OCI-M1 (cell line): ENCODE results near the gene FAM9C.
A peak's percentile ranks its signal among the peaks of the same experiment; 100 is the strongest.
"Not testable (repeated sequence)": the region's sequence is repeated elsewhere in the genome, so short reads cannot be mapped to it uniquely, and the experiment has no call there.

Experiments used
- DNase-seq: peaks from one replicate; lab custom pipeline; 2025; lab: John Stamatoyannopoulos, UW

FAM9C gene

GRCh38 chrX:13043138-13043537 is 1.3 kb downstream of the FAM9C start:
- DNase-seq: no peak

- DNase-seq: no peak
Observed at GRCh38 chrX:13036896-13037295, 7.5 kb downstream of the FAM9C start.

GRCh38 chrX:13033193-13033592 is 11.2 kb downstream of the FAM9C start:
- no peak for DNase-seq

- no peak for DNase-seq
Observed at GRCh38 chrX:13029887-13030771, 14.3 kb downstream of the FAM9C start.

GRCh38 chrX:13029637-13029886 is 14.9 kb downstream of the FAM9C start:
- DNase-seq: no peak

GRCh38 chrX:13028871-13029636 is 15.4 kb downstream of the FAM9C start:
- no peak for DNase-seq

- DNase-seq: no peak
Observed at GRCh38 chrX:13026877-13027652, 17.4 kb downstream of the FAM9C start.

GRCh38 chrX:13024986-13025385 is 19.4 kb downstream of the FAM9C start:
- DNase-seq: no peak

GRCh38 chrX:13023979-13024378 is 20.4 kb downstream of the FAM9C start:
- no peak for DNase-seq

- no peak for DNase-seq
Observed at GRCh38 chrX:13023567-13023966, 20.9 kb downstream of the FAM9C start.

GRCh38 chrX:13022926-13023325 is 21.5 kb downstream of the FAM9C start:
- peak; percentile 1 for DNase-seq

GRCh38 chrX:13016731-13017130 is 27.7 kb downstream of the FAM9C start:
- not testable (repeated sequence) for DNase-seq

GRCh38 chrX:13015536-13016236 is 28.7 kb downstream of the FAM9C start:
- DNase-seq: no peak

GRCh38 chrX:13014111-13015096 is 30.0 kb downstream of the FAM9C start:
- DNase-seq: peak; percentile 61

- DNase-seq: peak; percentile 63
Observed at GRCh38 chrX:13013363-13014110, 30.9 kb downstream of the FAM9C start.

GRCh38 chrX:13010546-13010945 is 33.9 kb downstream of the FAM9C start:
- no peak for DNase-seq

- no peak for DNase-seq
Observed at GRCh38 chrX:13009844-13010243, 34.6 kb downstream of the FAM9C start.

- no peak for DNase-seq
Observed at GRCh38 chrX:13009273-13009672, 35.1 kb downstream of the FAM9C start.

GRCh38 chrX:13008851-13009250 is 35.6 kb downstream of the FAM9C start:
- DNase-seq: no peak

GRCh38 chrX:13008189-13008533 is 36.3 kb downstream of the FAM9C start:
- DNase-seq: peak; percentile 5
